Breast epithelium (tissue), 3 donors: ENCODE results near the gene TAF11L6.
"Not testable (repeated sequence)": the region's sequence is repeated elsewhere in the genome, so short reads cannot be mapped to it uniquely, and the experiment has no call there.

ENCODE experiments used
- POLR2AphosphoS5 ChIP-seq, 3 donors: sonication (generic); formaldehyde crosslinking; IDR thresholded peaks; one replicate each; pipeline ENCODE4 v1.6.1; 2017; ENCODE audit warnings: antibody characterized with exemption in 3 of 3
- TF ChIP-seq, protein P1 (sequence below), 3 donors: fragments of 450-650 bp; IDR thresholded peaks; one replicate each; pipeline ENCODE4 v1.5.1; 2016 to 2017; ENCODE audit warnings: antibody characterized with exemption in 3 of 3, mild to moderate bottlenecking in 3 of 3, moderate library complexity in 3 of 3

DNA sequence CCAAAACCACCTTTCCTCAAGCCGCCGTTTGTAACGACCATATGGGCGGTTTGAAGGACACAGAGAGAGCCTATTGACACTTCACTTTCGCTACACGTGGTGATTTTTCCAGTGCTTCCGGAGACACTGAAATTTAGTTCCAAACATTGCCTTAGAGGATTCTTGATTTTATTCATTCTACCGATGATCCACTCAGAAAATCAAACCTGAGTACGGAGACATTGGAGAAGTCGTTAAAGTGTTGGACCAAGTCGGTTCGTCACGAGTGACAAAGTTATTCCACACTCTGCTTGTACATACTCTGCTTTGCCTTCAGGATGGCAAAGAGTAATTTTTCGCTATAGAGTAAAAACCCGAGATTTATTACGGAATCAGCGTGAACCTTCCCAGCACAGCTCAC lies 2.0 kb upstream of the TAF11L6 start:
- TF ChIP-seq POLR2AphosphoS5 (IDR thresholded peaks at IDR 0.05): not testable (repeated sequence)
- TF ChIP-seq, protein P1, sequence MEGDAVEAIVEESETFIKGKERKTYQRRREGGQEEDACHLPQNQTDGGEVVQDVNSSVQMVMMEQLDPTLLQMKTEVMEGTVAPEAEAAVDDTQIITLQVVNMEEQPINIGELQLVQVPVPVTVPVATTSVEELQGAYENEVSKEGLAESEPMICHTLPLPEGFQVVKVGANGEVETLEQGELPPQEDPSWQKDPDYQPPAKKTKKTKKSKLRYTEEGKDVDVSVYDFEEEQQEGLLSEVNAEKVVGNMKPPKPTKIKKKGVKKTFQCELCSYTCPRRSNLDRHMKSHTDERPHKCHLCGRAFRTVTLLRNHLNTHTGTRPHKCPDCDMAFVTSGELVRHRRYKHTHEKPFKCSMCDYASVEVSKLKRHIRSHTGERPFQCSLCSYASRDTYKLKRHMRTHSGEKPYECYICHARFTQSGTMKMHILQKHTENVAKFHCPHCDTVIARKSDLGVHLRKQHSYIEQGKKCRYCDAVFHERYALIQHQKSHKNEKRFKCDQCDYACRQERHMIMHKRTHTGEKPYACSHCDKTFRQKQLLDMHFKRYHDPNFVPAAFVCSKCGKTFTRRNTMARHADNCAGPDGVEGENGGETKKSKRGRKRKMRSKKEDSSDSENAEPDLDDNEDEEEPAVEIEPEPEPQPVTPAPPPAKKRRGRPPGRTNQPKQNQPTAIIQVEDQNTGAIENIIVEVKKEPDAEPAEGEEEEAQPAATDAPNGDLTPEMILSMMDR (IDR thresholded peaks at IDR 0.05): not testable (repeated sequence)
